ENCODE results near the gene PLIN3.
"Not testable (repeated sequence)": the region's sequence is repeated elsewhere in the genome, so short reads cannot be mapped to it uniquely, and the experiment has no call there.

Gene PLIN3

GRCh38 chr19:4891066-4891465 is 23.6 kb upstream of the PLIN3 start:
- DNase-seq (ENCODE audit: low read depth), result no peak

- no peak for DNase-seq (ENCODE audit: low read depth)
These were observed 21.8 kb upstream of the PLIN3 start for GRCh38 chr19:4889034-4889815.

- not testable (repeated sequence) for DNase-seq (ENCODE audit: low read depth)
These were observed 20.3 kb upstream of the PLIN3 start for GRCh38 chr19:4887803-4888202.

GRCh38 chr19:4884993-4885392 is 17.5 kb upstream of the PLIN3 start:
- DNase-seq (ENCODE audit: low read depth), result not testable (repeated sequence)

- not testable (repeated sequence) for DNase-seq (ENCODE audit: low read depth)
These were observed 15.4 kb upstream of the PLIN3 start for GRCh38 chr19:4882874-4883273.

- DNase-seq (ENCODE audit: low read depth), result no peak
These were observed 11.6 kb upstream of the PLIN3 start for GRCh38 chr19:4879041-4879440.

- DNase-seq (ENCODE audit: low read depth), result no peak
These were observed 11.1 kb upstream of the PLIN3 start for GRCh38 chr19:4878491-4878968.

GRCh38 chr19:4877753-4878490 is 10.5 kb upstream of the PLIN3 start:
- peak; percentile 43 for DNase-seq (ENCODE audit: low read depth)

GRCh38 chr19:4873930-4874329 is 6.5 kb upstream of the PLIN3 start:
- no peak for DNase-seq (ENCODE audit: low read depth)

GRCh38 chr19:4871711-4872110 is 4.2 kb upstream of the PLIN3 start:
- no peak for DNase-seq (ENCODE audit: low read depth)

- peak; percentile 91 for DNase-seq (ENCODE audit: low read depth)
These were observed 2.7 kb upstream of the PLIN3 start for GRCh38 chr19:4870025-4870700.

- DNase-seq (ENCODE audit: low read depth), result no peak
These were observed 893 bp upstream of the PLIN3 start for GRCh38 chr19:4868286-4868834.

- DNase-seq (ENCODE audit: low read depth), result peak; percentile 51
These were observed 657 bp downstream of the PLIN3 start for GRCh38 chr19:4866595-4867424.

- no peak for DNase-seq (ENCODE audit: low read depth)
These were observed 6.3 kb downstream of the PLIN3 start for GRCh38 chr19:4861147-4861546.

GRCh38 chr19:4859697-4860096 is 7.8 kb downstream of the PLIN3 start:
- DNase-seq (ENCODE audit: low read depth), result no peak

GRCh38 chr19:4856468-4856867 is 11.0 kb downstream of the PLIN3 start:
- not testable (repeated sequence) for DNase-seq (ENCODE audit: low read depth)

GRCh38 chr19:4853506-4853905 is 14.0 kb downstream of the PLIN3 start:
- not testable (repeated sequence) for DNase-seq (ENCODE audit: low read depth)

- no peak for DNase-seq (ENCODE audit: low read depth)
These were observed 15.0 kb downstream of the PLIN3 start for GRCh38 chr19:4852484-4852883.

- DNase-seq (ENCODE audit: low read depth), result peak; percentile 33
These were observed 15.7 kb downstream of the PLIN3 start for GRCh38 chr19:4851551-4852290.

GRCh38 chr19:4849019-4849418 is 18.4 kb downstream of the PLIN3 start:
- no peak for DNase-seq (ENCODE audit: low read depth)
